ENCODE results near the gene FAM163B. TPM values are rescaled to one million over a fixed set of nuclear protein-coding genes. Genes with fewer than 3 reads are reported as not detected.

The FAM163B gene
- total RNA-seq, 1 experiment from 2014 or later = not detected

DNA sequence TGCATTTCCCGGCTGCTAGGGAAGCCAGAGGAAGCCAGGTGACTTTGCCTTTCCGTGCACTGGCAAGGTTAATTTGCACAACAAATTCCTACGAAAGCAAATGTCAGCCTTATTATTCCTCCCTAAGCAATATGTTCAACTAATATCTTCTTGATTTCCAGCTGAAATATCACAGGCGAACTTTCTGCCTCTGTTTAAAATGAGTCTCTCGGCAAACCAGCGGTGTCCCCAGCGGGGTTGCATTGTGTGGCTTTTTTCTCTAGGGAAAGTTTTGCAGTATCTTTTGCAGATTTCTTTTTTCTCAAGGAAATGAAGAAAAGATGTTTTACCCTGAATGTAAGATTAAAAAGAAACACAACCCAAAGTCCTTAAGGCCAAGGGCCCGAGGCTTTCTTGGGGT is 28.9 kb upstream of the FAM163B start:
- BruUV-seq (replicated peaks) = no TSS peak
- Histone ChIP-seq H3K36me3 (ENCODE audit: control insufficient read depth, insufficient read depth, low read length) (no peaks in the 10 kb centered on the region), H3K4me3 (ENCODE audit: low read depth, low read length) (no peak overlapping the region), H3K4me1 (no peaks in the 10 kb centered on the region), H3K27me3 (replicated peaks; ENCODE audit: control insufficient read depth, insufficient read depth, low read length) (no peaks in the 10 kb centered on the region; the same call in 1 of the 2 replicates), H3K9me3 (no peaks in the 10 kb centered on the region)
- no peak overlapping the region for H3K4me3 Mint-ChIP-seq (ENCODE audit: unreplicated experiment)
- CTCF ChIA-PET = no interaction called here
- intact Hi-C loops (cut with micrococcal nuclease; ENCODE audit: unreplicated experiment) = no loop called here
- no peaks in the 10 kb centered on the region for H3K4me1 Mint-ChIP-seq (ENCODE audit: low read depth, unreplicated experiment)
- H3K27ac Mint-ChIP-seq (ENCODE audit: unreplicated experiment) = no peak overlapping the region
- peaks cover 30% of the 10 kb centered on the region for H3K27me3 Mint-ChIP-seq (ENCODE audit: insufficient read depth, unreplicated experiment)
- POLR2A ChIA-PET = no interaction called here
- H3K36me3 Mint-ChIP-seq (ENCODE audit: insufficient read depth, unreplicated experiment) = peaks cover 4% of the 10 kb centered on the region
- TF ChIP-seq, protein P1, sequence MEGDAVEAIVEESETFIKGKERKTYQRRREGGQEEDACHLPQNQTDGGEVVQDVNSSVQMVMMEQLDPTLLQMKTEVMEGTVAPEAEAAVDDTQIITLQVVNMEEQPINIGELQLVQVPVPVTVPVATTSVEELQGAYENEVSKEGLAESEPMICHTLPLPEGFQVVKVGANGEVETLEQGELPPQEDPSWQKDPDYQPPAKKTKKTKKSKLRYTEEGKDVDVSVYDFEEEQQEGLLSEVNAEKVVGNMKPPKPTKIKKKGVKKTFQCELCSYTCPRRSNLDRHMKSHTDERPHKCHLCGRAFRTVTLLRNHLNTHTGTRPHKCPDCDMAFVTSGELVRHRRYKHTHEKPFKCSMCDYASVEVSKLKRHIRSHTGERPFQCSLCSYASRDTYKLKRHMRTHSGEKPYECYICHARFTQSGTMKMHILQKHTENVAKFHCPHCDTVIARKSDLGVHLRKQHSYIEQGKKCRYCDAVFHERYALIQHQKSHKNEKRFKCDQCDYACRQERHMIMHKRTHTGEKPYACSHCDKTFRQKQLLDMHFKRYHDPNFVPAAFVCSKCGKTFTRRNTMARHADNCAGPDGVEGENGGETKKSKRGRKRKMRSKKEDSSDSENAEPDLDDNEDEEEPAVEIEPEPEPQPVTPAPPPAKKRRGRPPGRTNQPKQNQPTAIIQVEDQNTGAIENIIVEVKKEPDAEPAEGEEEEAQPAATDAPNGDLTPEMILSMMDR (IDR thresholded peaks at IDR 0.05; ENCODE audit: insufficient read depth in 1 of 2, low read depth in 1 of 2, low read length in 1 of 2, severe bottlenecking in 1 of 2, unreplicated experiment in 1 of 2) = no peak
- DNase-seq = no peak
- H3K9me3 Mint-ChIP-seq (ENCODE audit: unreplicated experiment) = no peaks in the 10 kb centered on the region

DNA sequence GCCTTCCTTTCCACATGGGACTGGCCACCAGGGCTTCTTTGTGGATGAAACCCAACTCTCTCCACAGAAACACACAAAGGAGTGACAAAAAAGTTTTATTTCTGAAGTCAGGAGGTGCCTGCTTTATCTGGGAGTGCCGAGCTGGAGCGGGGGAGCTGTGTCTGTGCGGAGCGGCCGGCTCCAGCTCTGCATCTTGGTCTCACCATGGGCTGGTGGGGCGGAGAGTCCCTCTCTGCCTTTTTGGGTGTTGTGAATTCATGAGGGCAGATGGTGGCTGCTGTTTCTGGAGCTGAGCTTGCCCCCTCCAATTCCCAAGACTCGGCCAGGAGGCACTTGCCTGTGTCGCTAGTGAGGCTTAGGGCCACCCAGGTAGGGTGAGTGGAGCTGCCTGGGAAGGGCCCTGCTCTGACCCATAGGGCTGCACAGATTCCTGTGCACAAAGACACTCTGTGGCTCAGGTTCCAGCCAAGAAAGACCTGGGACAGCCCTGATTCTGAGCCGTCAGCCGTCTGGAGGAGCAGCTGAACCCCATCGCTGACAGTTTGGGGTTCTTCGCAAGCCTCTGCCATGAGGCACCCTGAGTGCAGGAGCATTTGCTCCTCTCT is 28.4 kb upstream of the FAM163B start:
- no peak for DNase-seq
- H3K9me3 Mint-ChIP-seq (ENCODE audit: unreplicated experiment) = no peaks in the 10 kb centered on the region
- H3K27me3 Mint-ChIP-seq (ENCODE audit: insufficient read depth, unreplicated experiment) = peaks cover 33% of the 10 kb centered on the region
- Histone ChIP-seq H3K4me1 (no peaks in the 10 kb centered on the region), H3K36me3 (ENCODE audit: control insufficient read depth, insufficient read depth, low read length) (no peaks in the 10 kb centered on the region), H3K4me3 (ENCODE audit: low read depth, low read length) (no peak overlapping the region), H3K9me3 (no peaks in the 10 kb centered on the region), H3K27me3 (replicated peaks; ENCODE audit: control insufficient read depth, insufficient read depth, low read length) (no peaks in the 10 kb centered on the region; the same call in 1 of the 2 replicates)
- ChIA-PET CTCF (no interaction called here), POLR2A (no interaction called here)
- H3K36me3 Mint-ChIP-seq (ENCODE audit: insufficient read depth, unreplicated experiment) = peaks cover 4% of the 10 kb centered on the region
- no TSS peak for BruUV-seq (replicated peaks)
- no peaks in the 10 kb centered on the region for H3K4me1 Mint-ChIP-seq (ENCODE audit: low read depth, unreplicated experiment)
- TF ChIP-seq, protein P1 (IDR thresholded peaks at IDR 0.05; ENCODE audit: insufficient read depth in 1 of 2, low read depth in 1 of 2, low read length in 1 of 2, severe bottlenecking in 1 of 2, unreplicated experiment in 1 of 2) = no peak
- intact Hi-C loops (cut with micrococcal nuclease; ENCODE audit: unreplicated experiment) = no loop called here
- no peak overlapping the region for H3K4me3 Mint-ChIP-seq (ENCODE audit: unreplicated experiment)
- H3K27ac Mint-ChIP-seq (ENCODE audit: unreplicated experiment) = no peak overlapping the region

- Mint-ChIP-seq H3K36me3 (ENCODE audit: insufficient read depth, unreplicated experiment) (peaks cover 4% of the 10 kb centered on the region), H3K27ac (ENCODE audit: unreplicated experiment) (no peak overlapping the region), H3K4me1 (ENCODE audit: low read depth, unreplicated experiment) (no peaks in the 10 kb centered on the region), H3K27me3 (ENCODE audit: insufficient read depth, unreplicated experiment) (peaks cover 32% of the 10 kb centered on the region), H3K9me3 (ENCODE audit: unreplicated experiment) (no peaks in the 10 kb centered on the region), H3K4me3 (ENCODE audit: unreplicated experiment) (no peak overlapping the region)
- ChIA-PET CTCF (no interaction called here), POLR2A (no interaction called here)
- Histone ChIP-seq H3K4me1 (no peaks in the 10 kb centered on the region), H3K27me3 (replicated peaks; ENCODE audit: control insufficient read depth, insufficient read depth, low read length) (no peaks in the 10 kb centered on the region; the same call in 1 of the 2 replicates), H3K36me3 (ENCODE audit: control insufficient read depth, insufficient read depth, low read length) (no peaks in the 10 kb centered on the region), H3K9me3 (no peaks in the 10 kb centered on the region), H3K4me3 (ENCODE audit: low read depth, low read length) (no peak overlapping the region)
- BruUV-seq (replicated peaks) = no TSS peak
- TF ChIP-seq, protein P1 (IDR thresholded peaks at IDR 0.05; ENCODE audit: insufficient read depth in 1 of 2, low read depth in 1 of 2, low read length in 1 of 2, severe bottlenecking in 1 of 2, unreplicated experiment in 1 of 2) = no peak
- DNase-seq = no peak
- intact Hi-C loops (cut with micrococcal nuclease; ENCODE audit: unreplicated experiment) = no loop called here
Observed at GRCh38 chr9:133636902-133637301, 27.7 kb upstream of the FAM163B start.
